HG03196 (cell line): ENCODE results near the gene TRIM66.

Experiments used
- ATAC-seq: cut with Tn5 transposase; IDR thresholded peaks from one replicate; pipeline ENCODE4 v1.9.1; 2021; ENCODE audit not compliant: unreplicated experiment

TRIM66 gene

DNA sequence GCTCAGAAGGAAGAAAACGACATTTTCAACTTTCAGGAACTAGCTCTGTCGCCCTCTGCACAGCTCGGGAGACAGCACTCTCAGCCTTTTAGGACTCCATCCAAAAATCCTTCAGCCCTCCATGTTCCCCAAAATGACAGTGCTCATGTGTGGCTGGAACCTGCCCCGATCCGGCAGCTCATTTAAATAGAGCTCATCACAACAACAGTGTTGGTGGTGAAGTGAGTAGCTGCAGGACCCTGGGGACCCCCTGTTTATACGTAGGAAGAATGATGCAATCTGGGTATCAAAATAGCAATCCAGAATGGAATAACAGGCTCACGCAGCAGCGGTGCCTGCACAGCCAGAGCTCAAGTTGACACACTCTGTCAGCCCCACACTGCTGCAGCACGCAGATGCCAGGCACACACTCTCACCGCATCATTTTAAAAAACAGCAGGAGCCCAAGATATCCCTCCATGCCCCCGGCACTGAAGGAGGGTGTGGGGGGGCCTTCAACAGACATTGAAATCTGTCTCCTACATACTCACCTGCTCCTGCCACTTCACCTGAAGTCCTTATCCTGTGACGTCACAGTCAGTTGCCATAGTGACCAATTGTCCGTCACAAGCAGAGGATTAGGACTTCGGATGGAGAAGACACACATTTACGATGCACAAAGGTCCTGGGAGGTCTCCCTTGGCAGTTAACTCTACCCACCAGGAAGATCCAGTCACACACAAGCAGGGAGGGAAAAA is 24.0 kb downstream of the TRIM66 start:
- no peak for ATAC-seq

- no peak for ATAC-seq
These were observed 26.2 kb downstream of the TRIM66 start for GRCh38 chr11:8656291-8656690.

GRCh38 chr11:8654503-8654902 is 28.0 kb downstream of the TRIM66 start:
- ATAC-seq, result no peak

DNA sequence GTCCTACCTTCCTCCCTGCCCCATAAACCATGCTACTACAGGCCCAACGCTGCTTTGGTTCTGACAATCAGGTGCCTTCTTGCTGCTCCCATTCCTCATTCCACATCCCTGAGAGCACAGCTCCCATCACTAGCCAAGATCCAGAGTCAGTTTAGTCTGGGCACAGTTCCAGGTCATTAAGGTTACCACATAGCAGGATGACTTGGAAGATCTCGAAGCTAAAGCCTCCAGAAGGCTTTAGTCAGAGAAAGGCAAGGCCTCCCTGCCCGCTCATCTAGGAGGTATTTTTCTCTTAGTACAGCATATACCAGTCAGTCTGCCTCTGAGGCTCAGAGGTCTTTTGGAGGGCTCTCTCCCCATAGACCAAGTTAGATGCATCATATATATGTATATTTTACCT is 30.3 kb downstream of the TRIM66 start:
- ATAC-seq, result no peak

- no peak for ATAC-seq
These were observed 32.0 kb downstream of the TRIM66 start for GRCh38 chr11:8650401-8650990.

DNA sequence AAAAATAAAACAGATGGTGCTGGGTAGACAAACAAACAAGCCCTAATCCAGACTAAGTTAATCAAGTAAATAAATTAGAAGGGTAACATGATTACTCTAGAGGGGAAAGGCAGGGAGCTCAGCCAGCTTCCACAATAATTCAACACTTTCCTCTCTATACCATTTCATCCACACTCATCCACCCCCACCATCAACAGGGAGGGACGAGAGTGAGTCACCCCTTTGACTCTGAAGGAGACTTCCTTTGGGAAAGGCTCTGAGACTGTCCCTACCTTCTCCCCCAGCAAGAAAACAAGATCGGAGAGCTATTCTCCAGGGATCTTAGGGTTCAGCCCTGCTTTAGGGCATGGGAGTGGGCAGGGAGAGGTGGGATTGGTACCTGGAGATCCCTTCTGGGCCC is 33.1 kb downstream of the TRIM66 start:
- ATAC-seq, result no peak

GRCh38 chr11:8646873-8647272 is 35.6 kb downstream of the TRIM66 start:
- no peak for ATAC-seq

DNA sequence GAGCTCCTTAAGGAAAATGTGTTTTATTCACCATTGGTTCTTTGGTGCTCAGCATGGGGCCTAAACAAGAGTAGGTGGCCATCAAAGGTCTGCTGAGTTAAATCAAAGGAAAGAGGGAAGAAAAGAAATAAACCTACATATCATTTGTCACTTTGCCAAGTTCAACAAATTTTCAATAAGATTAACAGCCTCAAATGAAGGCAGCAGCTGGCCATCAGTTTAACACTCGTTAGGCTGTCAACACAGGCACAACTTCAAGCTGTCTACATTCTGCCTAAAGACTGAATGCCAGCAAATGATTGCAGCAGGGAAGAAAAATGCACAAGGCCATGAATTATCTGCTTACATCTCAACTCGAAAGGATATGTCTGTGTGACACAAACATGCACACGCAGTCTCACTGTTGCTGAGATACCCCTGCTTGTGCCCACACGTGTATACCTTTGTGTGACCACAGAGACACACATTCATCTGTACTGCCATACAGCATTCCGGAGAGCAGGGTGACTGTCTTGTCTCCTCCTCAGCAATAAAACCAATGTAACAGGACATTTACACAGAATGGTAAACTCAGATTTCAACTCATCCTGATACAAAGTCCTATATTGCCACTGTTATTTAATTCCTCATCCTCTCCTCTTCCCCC is 40.1 kb downstream of the TRIM66 start:
- no peak for ATAC-seq

DNA sequence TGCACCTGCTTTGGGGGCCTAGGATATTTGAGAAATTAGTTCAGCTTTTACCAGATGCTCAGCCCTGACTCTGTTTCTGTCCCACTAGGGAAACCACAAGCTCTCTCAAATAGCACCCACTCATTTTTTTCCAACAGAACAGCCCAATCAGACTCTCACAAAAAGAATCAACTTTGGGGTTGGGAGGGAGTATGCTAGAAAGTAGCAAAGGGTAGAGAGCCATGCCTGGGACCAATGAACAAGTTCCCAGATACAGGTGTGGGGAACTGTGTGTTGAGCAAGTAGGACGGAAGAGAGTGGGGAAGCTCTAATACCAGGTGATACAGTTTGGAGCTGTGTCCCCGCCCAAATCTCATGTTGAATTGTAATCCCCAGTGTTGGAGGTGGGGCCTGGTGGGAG is 41.1 kb downstream of the TRIM66 start:
- no peak for ATAC-seq

GRCh38 chr11:8640267-8640906 is 42.1 kb downstream of the TRIM66 start:
- ATAC-seq, result no peak

DNA sequence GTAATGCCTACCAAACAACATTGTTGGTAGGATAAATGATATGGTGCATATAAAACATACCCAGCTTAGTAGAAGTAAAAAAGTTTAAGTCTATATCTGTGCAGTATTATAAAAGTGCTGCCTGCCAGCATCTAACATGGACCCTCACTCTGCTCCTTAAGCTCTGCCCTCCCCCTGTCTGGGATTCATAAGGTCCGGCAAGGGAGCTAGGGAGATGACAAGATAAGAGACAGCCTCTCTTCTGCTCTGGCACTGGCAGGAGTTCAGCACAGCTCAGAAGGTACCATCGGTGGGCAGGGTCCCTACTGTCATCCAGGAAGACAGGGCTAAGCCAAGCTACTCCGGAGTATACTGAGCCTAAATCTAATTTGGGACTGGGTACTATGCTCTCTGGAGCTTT is 42.8 kb downstream of the TRIM66 start:
- no peak for ATAC-seq

- ATAC-seq, result no peak
These were observed 44.2 kb downstream of the TRIM66 start for GRCh38 chr11:8638300-8638699.

- no peak for ATAC-seq
These were observed 46.3 kb downstream of the TRIM66 start for GRCh38 chr11:8636127-8636526.

DNA sequence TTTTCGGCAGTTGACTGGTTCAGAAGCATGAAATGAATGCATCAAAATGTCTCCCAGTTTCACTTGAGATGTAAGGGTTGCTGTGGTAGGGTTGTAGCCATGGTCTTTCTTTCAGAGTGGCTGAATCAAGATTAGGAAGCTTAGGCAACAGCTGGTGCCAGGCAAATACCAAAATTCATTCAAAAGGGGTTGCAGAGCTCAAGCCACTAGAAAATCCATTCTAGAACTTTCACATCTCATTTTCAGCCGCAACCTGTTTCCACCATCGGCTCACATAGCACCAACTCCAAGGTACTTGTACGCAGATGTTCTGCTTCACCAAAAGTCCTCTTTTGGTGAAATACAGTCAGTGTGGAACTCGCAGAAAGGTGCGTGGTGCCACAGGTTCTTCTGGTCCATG is 48.0 kb downstream of the TRIM66 start:
- no peak for ATAC-seq

DNA sequence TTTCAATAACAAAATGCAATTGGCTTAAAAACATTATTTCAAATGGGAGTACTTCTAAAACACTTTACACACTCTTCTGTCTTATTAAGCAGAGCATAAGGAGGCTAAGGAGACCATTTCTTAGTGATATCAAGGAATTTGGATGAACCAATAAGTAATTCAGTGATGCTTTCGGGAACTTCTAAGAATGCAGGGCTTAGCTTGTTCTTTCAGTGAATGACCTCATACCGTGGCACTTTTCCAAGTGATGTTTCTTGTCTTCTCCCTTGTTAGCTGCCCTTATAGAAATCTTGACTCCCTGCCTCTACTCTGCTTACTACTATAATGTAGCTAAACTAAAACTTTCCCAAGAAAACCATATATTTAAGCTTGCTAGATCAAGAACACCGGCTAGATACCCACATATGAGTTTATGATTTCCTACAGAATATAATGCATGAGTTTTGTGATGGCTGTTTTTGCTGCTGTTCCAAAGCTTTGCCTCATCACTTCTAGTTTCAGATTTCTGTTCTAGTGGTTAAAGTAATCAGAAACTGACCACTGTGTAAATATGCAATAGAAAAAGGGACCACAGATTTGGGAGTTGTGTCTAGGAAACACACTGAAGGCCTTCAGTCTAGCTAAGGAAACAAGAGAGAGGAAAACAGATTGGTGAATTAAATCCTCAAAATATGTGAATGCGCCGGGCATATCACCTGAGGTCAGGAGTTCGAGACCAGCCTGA is 50.9 kb downstream of the TRIM66 start:
- ATAC-seq, result no peak

DNA sequence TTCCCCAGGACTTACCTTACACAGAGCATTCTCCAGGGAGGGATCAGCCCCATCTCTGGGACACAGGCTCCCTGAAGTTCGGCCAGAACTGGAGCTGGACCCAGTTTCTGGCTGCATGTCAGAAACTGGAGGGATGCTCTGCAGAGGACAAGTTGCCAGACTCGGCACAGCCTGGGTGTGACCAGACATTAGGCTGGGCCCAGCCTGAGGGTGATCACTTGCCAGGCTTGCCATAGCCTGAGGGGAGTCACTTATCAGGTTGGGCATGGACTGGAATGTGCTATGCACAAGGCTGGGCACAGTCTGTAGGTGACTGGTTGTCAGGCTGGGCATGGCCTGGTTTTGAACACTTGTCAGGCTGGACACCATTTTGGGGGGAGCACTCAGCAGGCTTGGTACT is 57.8 kb downstream of the TRIM66 start:
- no peak for ATAC-seq

- ATAC-seq, result no peak
These were observed 61.3 kb downstream of the TRIM66 start for GRCh38 chr11:8621147-8621546.

GRCh38 chr11:8617063-8617462 is 65.4 kb downstream of the TRIM66 start:
- no peak for ATAC-seq

DNA sequence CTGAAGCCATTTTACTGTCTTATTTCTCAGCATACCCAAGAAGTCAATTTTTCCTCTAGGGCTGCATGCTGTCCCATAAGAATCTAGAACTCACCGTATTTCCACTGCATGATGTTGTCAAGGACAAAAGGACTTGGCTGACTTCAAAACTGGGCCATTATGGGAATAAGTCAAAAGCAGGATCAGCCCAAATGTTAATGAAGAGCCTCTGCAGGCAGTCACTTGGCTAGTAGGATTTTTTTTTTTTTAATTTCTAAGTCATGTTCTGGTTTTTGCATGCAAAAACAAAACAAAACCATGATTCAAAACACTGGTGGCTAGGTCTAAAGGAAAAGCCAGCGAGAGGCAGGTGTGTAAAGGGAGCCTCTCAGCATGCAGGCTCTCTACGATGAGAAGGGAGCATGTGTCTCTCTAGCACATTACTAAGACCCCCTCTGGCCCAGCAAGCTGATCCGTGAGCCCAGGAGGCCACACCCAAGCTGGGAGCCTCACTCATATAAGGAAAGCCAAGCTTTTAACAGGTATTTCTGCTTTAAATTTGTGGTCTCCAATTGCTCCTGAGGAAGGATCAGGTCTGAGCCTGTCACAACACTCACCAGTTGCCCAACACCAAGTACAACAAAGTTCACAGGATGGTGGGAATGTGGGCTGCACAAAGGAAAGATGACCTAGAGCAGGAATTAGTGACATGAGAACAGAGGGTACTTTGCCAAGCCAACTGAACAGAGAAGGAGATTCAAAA is 67.0 kb downstream of the TRIM66 start:
- no peak for ATAC-seq

DNA sequence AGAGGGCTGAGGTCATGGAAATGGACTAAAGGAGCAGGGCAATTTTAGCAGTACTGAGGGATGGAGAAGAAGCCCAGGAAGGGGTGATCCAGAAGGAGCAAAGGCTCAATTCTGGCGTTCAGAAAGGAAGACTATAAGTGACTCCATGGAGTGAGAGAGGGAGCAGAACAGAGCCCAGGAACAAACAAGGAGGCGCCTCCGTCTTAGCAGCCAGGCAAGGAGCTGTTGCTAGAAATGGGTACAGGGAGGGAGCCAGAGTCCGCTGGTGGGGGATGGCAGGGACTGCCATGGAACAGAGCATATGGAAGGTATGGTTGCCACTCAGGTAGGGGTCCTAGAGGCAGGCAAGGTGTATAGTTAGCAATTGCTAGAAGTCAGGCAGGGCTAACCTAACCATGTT is 68.0 kb downstream of the TRIM66 start:
- ATAC-seq, result no peak

GRCh38 chr11:8613036-8613435 is 69.4 kb downstream of the TRIM66 start:
- no peak for ATAC-seq
